Nephron progenitor cell (in vitro differentiated cells): ENCODE measurements around the gene SMDT1.
"Not testable (repeated sequence)": the region's sequence is repeated elsewhere in the genome, so short reads cannot be mapped to it uniquely, and the experiment has no call there.

Source experiments
- DNase-seq: peaks from one replicate; pipeline ENCODE4 v3.0.0; 2021
- H3K27ac Mint-ChIP-seq: 2 replicates; pipeline ENCODE4 v1.8.0; 2021; ENCODE audit warnings: mild to moderate bottlenecking, moderate library complexity, mixed read lengths
- H3K27me3 Mint-ChIP-seq: 2 replicates; pipeline ENCODE4 v1.8.0; 2021; ENCODE audit warnings: mild to moderate bottlenecking, low read depth, mixed read lengths; ENCODE audit not compliant: poor library complexity
- H3K36me3 Mint-ChIP-seq: 2 replicates; pipeline ENCODE4 v1.8.0; 2021; ENCODE audit warnings: low read depth, mixed read lengths
- H3K4me1 Mint-ChIP-seq: 2 replicates; pipeline ENCODE4 v1.8.0; 2021; ENCODE audit warnings: mixed read lengths
- H3K4me3 Mint-ChIP-seq: 2 replicates; pipeline ENCODE4 v1.8.0; 2021; ENCODE audit warnings: mild to moderate bottlenecking, moderate library complexity, mixed read lengths
- H3K9me3 Mint-ChIP-seq: 2 replicates; pipeline ENCODE4 v1.8.0; 2021; ENCODE audit warnings: mild to moderate bottlenecking, moderate library complexity, mixed read lengths
- TF ChIP-seq, protein P1 (sequence below): fragments of 200-600 bp; sonication (generic); IDR thresholded peaks from 2 replicates; pipeline ENCODE4 v1.5.0; 2021; ENCODE audit warnings: antibody characterized with exemption

The SMDT1 gene

DNA sequence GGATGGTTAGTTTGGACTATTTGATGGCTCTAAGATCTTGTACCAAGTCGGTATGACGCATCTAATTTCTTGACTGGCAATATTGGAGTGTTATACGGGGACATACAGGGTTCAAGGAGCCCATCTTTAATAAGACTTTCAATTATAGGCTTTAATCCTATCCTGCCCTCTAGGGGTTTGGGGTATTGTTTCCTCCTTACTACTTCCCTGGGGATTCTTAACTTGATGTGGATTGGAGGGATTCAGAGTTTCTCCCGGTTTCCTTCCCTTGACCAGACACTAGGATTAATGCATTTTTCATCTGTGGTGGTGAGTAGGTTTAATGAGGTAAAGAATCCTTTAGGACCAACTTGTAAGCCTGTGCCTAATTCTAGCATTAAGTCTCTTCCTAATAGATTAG is 32.3 kb downstream of the SMDT1 start:
- Mint-ChIP-seq H3K9me3 (peaks cover 29% of the 10 kb centered on the region), H3K36me3 (peaks cover 27% of the 10 kb centered on the region), H3K27ac (no peak overlapping the region), H3K4me1 (peaks cover 5% of the 10 kb centered on the region), H3K27me3 (peaks cover 17% of the 10 kb centered on the region), H3K4me3 (no peak overlapping the region)
- DNase-seq: no peak
- TF ChIP-seq, protein P1, sequence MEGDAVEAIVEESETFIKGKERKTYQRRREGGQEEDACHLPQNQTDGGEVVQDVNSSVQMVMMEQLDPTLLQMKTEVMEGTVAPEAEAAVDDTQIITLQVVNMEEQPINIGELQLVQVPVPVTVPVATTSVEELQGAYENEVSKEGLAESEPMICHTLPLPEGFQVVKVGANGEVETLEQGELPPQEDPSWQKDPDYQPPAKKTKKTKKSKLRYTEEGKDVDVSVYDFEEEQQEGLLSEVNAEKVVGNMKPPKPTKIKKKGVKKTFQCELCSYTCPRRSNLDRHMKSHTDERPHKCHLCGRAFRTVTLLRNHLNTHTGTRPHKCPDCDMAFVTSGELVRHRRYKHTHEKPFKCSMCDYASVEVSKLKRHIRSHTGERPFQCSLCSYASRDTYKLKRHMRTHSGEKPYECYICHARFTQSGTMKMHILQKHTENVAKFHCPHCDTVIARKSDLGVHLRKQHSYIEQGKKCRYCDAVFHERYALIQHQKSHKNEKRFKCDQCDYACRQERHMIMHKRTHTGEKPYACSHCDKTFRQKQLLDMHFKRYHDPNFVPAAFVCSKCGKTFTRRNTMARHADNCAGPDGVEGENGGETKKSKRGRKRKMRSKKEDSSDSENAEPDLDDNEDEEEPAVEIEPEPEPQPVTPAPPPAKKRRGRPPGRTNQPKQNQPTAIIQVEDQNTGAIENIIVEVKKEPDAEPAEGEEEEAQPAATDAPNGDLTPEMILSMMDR: no peak

DNA sequence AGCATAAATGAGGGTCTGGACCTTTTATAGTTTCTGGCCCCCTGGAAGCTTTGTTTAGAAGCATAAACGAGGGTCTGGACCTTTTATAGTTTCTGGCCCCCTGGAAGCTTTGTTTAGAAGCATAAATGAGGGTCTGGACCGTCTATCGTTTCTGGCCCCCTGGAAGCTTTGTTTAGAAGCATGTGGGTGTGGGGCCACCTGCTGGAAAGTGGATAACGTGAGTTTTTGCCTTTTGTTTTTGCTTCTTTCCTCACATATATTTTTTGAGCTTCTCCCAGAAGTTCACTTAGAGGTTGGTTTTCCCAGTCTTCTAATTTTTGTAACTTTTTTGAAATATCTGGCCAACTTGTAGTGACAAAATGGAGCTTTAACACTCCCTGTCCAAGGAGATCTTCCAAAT is 33.3 kb downstream of the SMDT1 start:
- H3K4me1 Mint-ChIP-seq, H3K27ac Mint-ChIP-seq, H3K4me3 Mint-ChIP-seq, DNase-seq: not testable (repeated sequence)
- H3K36me3 Mint-ChIP-seq: peaks cover 27% of the 10 kb centered on the region
- H3K27me3 Mint-ChIP-seq: peaks cover 16% of the 10 kb centered on the region
- H3K9me3 Mint-ChIP-seq: peaks cover 29% of the 10 kb centered on the region

DNA sequence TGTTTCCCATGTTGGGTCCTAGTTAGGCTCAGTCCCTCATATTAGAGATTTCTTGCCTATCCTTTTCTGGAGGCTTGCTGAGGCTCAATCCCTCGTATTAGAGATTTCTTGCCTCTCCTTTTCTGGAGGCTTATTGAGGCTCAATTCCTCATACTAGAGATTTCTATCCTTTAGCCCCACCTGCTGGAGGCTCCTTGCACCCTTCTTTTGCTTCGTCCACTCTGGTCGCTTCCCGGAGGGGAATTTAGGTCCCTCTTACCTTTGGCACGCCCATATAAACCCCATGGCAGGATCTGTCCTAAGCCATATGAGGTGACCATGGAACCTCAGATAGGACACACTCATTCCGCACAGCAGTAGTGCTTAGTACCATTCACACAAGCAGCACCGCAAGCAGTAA is 35.2 kb downstream of the SMDT1 start:
- Mint-ChIP-seq H3K4me1 (peaks cover 16% of the 10 kb centered on the region), H3K4me3 (no peak overlapping the region), H3K9me3 (peaks cover 29% of the 10 kb centered on the region), H3K36me3 (peaks cover 27% of the 10 kb centered on the region), H3K27ac (no peak overlapping the region), H3K27me3 (peaks cover 10% of the 10 kb centered on the region)
- DNase-seq: no peak
- TF ChIP-seq, protein P1: no peak

DNA sequence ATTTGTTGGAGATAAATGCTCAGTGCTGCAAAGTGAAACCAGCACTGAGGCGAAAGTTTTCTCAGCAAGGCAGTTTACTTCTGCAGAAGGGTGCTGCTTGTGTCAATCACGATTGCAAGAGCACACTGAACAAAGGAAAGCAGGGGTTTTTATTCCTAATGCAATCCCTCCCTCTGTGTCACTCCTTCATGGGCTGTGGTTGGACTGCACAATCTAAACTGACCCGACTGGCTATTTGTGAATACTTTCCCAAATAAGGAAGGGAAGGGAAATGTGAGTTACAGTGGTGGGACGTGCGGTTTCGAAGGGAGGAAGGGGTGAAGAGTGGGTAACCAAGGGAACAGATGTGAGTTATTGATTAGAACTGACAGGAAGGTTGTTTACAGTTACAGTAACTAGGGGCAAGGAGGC is 35.9 kb downstream of the SMDT1 start:
- Mint-ChIP-seq H3K27ac (peak overlapping the region; percentile 44), H3K9me3 (peaks cover 29% of the 10 kb centered on the region), H3K27me3 (peaks cover 10% of the 10 kb centered on the region), H3K36me3 (peaks cover 27% of the 10 kb centered on the region), H3K4me1 (peaks cover 22% of the 10 kb centered on the region)
- H3K4me3 Mint-ChIP-seq, DNase-seq: not testable (repeated sequence)

DNA sequence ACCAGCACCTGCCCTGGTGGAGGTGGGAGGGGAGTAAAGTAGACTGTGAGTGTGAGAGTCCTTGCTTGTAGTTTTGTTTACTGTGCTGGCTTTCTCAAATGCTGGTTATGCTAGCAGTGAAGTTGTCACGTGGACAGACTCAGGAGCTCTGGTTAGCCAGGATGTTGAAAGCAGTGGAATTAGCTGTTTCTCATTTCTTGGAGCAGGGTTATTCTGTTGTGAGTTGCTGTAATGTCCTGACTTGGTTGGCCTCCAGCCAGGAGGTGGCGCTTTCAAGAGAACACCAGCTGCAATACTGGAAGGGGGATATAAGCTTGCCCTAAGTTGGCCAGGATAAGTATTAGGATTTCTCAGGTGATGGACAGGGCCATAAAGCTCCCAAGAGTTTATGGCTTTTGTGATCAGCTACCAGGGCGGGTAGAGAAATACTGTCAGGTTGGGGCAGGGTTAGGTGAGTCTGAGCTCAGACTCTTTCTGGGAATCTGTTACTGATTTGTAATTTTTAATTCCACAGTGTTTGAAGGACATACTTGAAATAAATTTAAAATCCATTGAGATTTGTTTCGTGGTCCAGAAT is 37.4 kb downstream of the SMDT1 start:
- no peak overlapping the region for H3K4me3 Mint-ChIP-seq
- H3K27ac Mint-ChIP-seq: no peak overlapping the region
- H3K27me3 Mint-ChIP-seq: peaks cover 10% of the 10 kb centered on the region
- peaks cover 29% of the 10 kb centered on the region for H3K9me3 Mint-ChIP-seq
- H3K36me3 Mint-ChIP-seq: peaks cover 27% of the 10 kb centered on the region
- peaks cover 26% of the 10 kb centered on the region for H3K4me1 Mint-ChIP-seq
- TF ChIP-seq, protein P1: no peak
- DNase-seq: no peak

DNA sequence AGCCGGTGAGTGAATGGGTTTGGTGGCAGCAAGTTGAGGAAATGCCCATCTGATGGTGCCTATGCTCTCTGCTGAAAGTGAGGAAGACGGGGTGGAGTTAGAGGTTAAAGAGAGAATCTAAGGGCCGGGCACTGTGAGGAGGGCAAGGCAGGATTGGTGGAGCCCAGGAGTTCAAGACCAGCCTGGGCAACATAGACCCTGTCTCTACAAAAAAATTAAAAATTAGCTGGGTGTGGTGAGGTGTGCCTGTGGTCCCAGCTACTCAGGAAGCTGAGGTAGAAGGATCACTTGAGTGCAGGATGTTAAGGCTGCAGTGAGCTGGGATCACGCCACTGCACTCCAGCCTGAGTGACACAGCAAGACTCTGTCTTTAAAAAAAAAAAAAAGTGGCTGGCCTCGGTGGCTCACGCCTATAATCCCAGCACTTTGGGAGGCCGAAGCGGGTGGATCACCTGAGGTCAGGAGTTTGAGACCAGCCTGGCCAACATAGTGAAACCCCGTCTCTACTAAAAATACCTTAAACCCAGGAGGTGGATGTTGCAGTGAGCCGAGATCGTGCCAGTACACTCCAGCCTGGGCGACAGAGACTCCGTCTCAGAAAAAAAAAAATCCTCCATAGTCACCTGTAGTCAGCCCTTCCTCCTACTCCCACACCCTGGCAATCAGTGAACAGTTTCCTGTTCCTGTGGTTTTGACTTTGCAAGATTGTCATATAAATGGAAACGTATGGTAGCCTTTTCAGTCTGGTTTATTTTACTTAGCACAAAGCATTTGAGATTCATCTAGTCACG is 40.9 kb downstream of the SMDT1 start:
- H3K27ac Mint-ChIP-seq, H3K27me3 Mint-ChIP-seq, H3K4me3 Mint-ChIP-seq, DNase-seq: not testable (repeated sequence)
- Mint-ChIP-seq H3K4me1 (peaks cover 21% of the 10 kb centered on the region), H3K9me3 (peaks cover 13% of the 10 kb centered on the region), H3K36me3 (peaks cover 11% of the 10 kb centered on the region)

DNA sequence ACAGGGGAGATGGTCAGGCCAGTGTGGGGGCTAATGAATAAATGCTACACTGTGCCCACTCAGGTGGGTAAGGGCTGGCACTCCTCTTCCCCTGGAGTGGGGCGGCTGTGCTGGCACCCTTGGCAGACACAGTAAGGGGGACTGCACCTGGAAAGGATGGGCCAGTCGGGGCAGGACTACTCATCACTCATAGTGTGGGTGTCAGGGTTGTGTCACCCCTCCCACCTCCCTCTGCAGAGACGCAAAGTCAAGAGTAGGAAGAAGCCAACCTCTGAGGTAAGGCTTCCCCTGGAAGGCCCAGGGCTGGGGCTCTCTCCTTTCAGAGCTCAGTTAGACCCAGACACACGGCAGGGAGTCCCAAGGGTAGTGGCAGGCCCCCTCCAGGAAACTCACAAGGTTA is 44.0 kb downstream of the SMDT1 start:
- not testable (repeated sequence) for H3K27ac Mint-ChIP-seq, H3K36me3 Mint-ChIP-seq, H3K9me3 Mint-ChIP-seq, H3K27me3 Mint-ChIP-seq, DNase-seq, H3K4me3 Mint-ChIP-seq
- H3K4me1 Mint-ChIP-seq: peaks cover 21% of the 10 kb centered on the region

DNA sequence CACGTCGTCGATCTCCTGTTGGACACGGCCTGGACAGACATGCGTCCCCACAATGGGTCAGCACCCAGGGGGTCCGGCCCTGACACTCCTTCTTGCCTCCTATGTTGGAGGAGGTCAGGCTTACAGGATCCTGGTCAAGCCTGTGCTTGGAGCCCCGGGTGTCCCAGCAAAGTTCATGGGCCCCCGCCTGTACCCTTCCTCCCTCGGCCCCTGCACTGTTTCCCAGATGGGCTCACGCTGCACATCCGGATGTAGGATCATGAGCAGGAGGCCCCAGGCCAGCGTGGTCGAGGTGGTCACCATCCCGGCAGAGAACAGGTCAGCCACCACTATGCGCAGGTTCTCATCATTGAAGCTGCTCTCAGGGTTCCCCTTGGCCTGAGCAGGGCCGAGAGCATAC is 48.1 kb downstream of the SMDT1 start:
- H3K36me3 Mint-ChIP-seq: no peaks in the 10 kb centered on the region

DNA sequence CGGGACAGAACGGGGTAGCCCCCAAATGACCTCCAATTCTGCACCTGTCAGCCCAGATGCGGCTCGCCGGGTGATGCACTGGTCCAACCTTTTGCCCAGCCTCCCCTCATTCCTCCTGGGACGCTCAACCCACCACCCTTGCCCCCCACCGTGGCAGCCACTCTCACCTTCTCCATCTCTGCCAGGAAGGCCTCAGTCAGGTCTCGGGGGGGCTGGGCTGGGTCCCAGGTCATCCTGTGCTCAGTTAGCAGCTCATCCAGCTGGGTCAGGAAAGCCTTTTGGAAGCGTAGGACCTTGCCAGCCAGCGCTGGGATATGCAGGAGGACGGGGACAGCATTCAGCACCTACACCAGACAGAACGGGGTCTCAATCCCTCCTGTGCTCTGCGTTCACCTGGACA is 48.5 kb downstream of the SMDT1 start:
- H3K36me3 Mint-ChIP-seq, H3K27me3 Mint-ChIP-seq, H3K4me1 Mint-ChIP-seq, H3K4me3 Mint-ChIP-seq, DNase-seq, H3K9me3 Mint-ChIP-seq, H3K27ac Mint-ChIP-seq: not testable (repeated sequence)

More for the DNA sequence above, 48.1 kb downstream of the SMDT1 start:
- H3K27me3 Mint-ChIP-seq: no peaks in the 10 kb centered on the region
- H3K27ac Mint-ChIP-seq: no peak overlapping the region
- H3K4me1 Mint-ChIP-seq: no peaks in the 10 kb centered on the region
- no peak overlapping the region for H3K4me3 Mint-ChIP-seq
- DNase-seq: no peak
- peaks cover 4% of the 10 kb centered on the region for H3K9me3 Mint-ChIP-seq
- TF ChIP-seq, protein P1: no peak

DNA sequence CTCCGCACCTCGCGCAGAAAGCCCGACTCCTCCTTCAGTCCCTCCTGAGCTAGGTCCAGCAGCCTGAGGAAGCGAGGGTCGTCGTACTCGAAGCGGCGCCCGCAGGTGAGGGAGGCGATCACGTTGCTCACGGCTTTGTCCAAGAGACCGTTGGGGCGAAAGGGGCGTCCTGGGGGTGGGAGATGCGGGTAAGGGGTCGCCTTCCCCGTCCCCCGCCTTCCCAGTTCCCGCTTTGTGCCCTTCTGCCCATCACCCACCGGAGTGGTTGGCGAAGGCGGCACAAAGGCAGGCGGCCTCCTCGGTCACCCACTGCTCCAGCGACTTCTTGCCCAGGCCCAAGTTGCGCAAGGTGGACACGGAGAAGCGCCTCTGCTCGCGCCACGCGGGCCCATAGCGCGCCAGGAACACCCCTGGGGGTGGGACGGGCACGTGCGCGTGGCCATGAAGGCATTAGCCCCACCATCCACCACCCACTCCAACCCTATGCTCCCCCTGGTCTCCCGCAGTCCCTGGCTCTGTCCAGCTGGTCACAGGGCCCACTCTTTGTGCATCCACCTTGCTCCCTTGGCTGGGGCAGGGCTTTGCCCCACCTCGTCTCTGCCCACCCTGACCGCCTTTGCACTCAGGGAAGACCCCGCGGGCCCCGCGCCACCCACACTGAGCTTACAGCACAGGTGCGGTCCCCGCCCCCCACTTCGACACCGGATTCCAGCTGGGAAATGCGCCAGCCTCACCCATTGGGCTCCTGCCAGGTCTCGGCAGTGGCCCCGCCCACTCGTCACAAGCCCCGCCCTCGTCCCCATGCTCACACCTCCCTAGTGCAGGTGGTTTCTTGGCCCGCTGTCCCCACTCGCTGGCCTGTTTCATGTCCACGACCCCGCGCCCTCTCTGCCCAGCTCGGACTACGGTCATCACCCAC is 49.5 kb downstream of the SMDT1 start:
- not testable (repeated sequence) for H3K27me3 Mint-ChIP-seq, DNase-seq, H3K27ac Mint-ChIP-seq, H3K4me3 Mint-ChIP-seq, H3K9me3 Mint-ChIP-seq, H3K36me3 Mint-ChIP-seq, H3K4me1 Mint-ChIP-seq
